ENCODE measurements around the gene LAMA2.
A peak's percentile ranks its signal among the peaks of the same experiment; 100 is the strongest.

LAMA2 gene

GRCh38 chr6:129270450-129270849 lies 387.5 kb downstream of the LAMA2 start:
- ATAC-seq = no peak
- no peak overlapping the region for H3K4me3 Mint-ChIP-seq

DNA sequence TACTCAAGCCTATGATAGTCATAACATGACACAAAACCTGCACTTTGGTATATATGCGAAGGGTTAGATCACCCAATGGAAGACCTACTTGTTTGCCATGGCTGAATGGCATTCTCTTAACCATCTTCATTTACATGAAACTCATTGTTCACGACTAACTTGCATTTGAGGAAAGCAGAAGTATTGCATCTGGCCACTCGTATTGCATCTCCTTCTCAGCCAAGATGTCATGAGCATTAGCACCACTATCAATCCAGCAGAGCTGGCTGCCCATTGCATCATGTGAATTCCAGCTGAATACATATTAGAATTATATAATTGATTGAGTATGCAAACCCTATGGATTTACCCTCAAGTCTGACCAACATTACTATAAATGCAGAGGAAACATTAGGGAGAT lies 390.2 kb downstream of the LAMA2 start:
- H3K4me1 Mint-ChIP-seq = no peaks in the 10 kb centered on the region
- H3K4me3 Mint-ChIP-seq = no peak overlapping the region
- ATAC-seq = no peak
- no peak overlapping the region for H3K27ac Mint-ChIP-seq
- DNase-seq (ENCODE audit: low spot score in 2 of 2) = no peak
- no peaks in the 10 kb centered on the region for H3K9me3 Mint-ChIP-seq
- H3K36me3 Mint-ChIP-seq = no peaks in the 10 kb centered on the region

More at GRCh38 chr6:129270450-129270849, 387.5 kb downstream of the LAMA2 start:
- H3K36me3 Mint-ChIP-seq = no peaks in the 10 kb centered on the region
- no peaks in the 10 kb centered on the region for H3K9me3 Mint-ChIP-seq
- no peak overlapping the region for H3K27ac Mint-ChIP-seq
- no peak for DNase-seq (ENCODE audit: low spot score in 2 of 2)
- no peaks in the 10 kb centered on the region for H3K4me1 Mint-ChIP-seq

DNA sequence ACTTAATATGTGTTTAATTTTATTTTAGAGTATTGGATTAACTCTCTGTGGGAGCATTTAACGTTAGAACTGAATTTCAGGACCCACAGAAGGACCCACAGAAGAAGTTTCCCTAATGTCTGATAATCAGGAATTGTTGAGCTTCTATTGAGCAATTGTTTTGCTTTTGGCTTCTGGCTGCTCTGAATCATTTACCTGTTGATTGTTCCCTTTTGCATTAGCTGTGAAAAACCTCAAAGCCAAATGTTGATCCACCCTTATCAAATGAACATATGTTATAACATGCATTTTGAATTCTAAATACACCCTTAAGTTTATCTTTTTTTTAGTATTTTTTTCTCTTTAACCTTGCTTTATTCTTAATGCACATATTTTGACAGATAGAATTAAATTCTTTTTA lies 393.5 kb downstream of the LAMA2 start:
- DNase-seq (ENCODE audit: low spot score in 2 of 2) (no peak), ATAC-seq (no peak)
- H3K9me3 Mint-ChIP-seq = no peaks in the 10 kb centered on the region
- H3K4me1 Mint-ChIP-seq = peaks cover 23% of the 10 kb centered on the region
- no peaks in the 10 kb centered on the region for H3K36me3 Mint-ChIP-seq
- H3K27ac Mint-ChIP-seq = no peak overlapping the region
- H3K4me3 Mint-ChIP-seq = no peak overlapping the region

DNA sequence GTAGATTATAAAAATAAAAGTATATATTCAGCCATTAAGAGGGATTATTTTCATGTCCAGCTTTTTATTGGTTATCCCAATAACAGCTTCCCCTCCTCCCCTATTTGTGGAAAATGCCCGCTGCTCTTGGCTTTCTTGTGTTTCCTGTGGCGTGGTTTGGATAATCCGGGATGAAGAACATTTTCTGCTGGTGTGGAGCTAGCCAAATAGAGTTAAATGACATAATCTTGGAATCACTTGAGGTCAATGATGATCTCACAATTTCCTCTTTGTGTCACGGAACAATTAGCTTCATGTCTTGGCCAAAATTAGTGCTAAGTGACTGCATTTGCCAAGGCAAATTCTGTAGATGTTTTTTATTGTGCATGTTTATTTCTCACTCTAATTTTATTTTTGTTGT lies 394.0 kb downstream of the LAMA2 start:
- no peak overlapping the region for H3K27ac Mint-ChIP-seq
- ATAC-seq (no peak), DNase-seq (ENCODE audit: low spot score in 2 of 2) (no peak)
- H3K4me1 Mint-ChIP-seq = peaks cover 28% of the 10 kb centered on the region
- H3K4me3 Mint-ChIP-seq = no peak overlapping the region
- H3K9me3 Mint-ChIP-seq = no peaks in the 10 kb centered on the region
- no peaks in the 10 kb centered on the region for H3K36me3 Mint-ChIP-seq

DNA sequence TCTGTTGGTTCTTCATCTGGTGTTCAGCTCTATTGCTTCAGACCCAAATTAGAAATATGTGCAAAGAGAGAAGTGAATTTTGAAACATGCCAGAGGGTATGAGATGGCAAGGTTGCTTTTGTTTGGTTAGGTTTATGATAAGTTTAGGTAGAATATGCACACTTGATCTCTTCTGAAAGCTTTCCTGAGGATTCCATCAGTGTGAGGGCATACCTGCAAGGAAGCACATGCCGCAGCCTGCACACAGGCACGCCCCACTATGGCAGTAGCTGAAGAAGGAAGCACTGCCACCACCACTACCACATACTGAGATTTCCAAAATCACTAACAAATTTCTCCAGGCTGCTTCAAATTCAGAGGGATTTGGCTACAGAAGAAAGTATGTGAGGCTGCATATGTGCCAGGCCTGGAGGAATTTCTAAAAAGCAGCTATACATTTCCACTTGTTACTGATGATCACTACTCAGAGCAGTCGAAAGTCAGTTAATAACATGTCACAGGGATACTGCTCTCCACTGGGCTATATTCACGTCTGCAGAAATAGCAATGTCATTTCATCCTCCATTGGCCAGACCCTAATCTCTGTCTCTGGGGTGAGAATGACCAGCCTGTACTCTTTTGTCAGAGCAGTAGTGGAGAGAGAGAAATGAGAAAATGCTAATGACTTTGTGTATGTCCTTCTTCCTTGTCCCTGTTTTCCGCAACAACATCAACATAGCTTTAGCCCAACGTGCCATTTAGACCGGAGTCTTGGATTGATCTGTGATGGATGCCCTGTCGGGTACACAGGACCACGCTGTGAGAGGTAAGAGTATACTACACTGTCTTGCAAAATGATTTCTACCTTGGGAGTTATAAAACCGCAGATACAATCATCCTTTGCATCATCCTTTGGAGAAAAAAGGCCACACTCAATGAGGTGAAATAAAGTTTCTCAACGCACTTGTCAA lies 396.7 kb downstream of the LAMA2 start:
- ATAC-seq = no peak
- H3K4me3 Mint-ChIP-seq = no peak overlapping the region

DNA sequence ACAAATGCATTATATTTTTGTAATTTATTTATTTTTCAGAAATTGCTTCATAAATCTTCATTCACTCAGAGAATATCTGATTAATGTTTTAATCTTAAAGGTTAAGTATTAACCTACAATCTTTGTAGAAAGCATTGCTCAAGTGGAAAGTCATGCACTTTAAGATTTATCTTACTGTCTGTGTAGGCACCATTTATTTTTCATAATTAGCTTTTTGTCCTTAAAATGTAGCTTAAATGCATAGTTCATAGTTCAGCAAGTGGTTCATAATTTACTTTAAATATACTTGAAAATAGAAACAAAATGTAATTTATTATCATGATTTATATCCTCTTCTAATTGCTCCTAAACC lies 397.3 kb downstream of the LAMA2 start:
- no peaks in the 10 kb centered on the region for H3K36me3 Mint-ChIP-seq
- ATAC-seq (no peak), DNase-seq (ENCODE audit: low spot score in 2 of 2) (no peak)
- peaks cover 49% of the 10 kb centered on the region for H3K4me1 Mint-ChIP-seq
- no peak overlapping the region for H3K27ac Mint-ChIP-seq
- H3K4me3 Mint-ChIP-seq = peak overlapping the region; percentile 52
- H3K9me3 Mint-ChIP-seq = no peaks in the 10 kb centered on the region

More for the DNA sequence above, 396.7 kb downstream of the LAMA2 start:
- H3K4me1 Mint-ChIP-seq = peaks cover 48% of the 10 kb centered on the region
- no peak for DNase-seq (ENCODE audit: low spot score in 2 of 2)
- H3K36me3 Mint-ChIP-seq = no peaks in the 10 kb centered on the region
- no peaks in the 10 kb centered on the region for H3K9me3 Mint-ChIP-seq
- no peak overlapping the region for H3K27ac Mint-ChIP-seq

GRCh38 chr6:129280749-129281148 lies 397.8 kb downstream of the LAMA2 start:
- no peaks in the 10 kb centered on the region for H3K9me3 Mint-ChIP-seq
- H3K4me3 Mint-ChIP-seq = peak overlapping the region; percentile 52
- peaks cover 49% of the 10 kb centered on the region for H3K4me1 Mint-ChIP-seq
- peak; percentile 96 for ATAC-seq
- DNase-seq (ENCODE audit: low spot score in 2 of 2) = peak; percentile 11 to 51
- no peaks in the 10 kb centered on the region for H3K36me3 Mint-ChIP-seq
- H3K27ac Mint-ChIP-seq = peak overlapping the region; percentile 36

GRCh38 chr6:129281168-129281796 lies 398.3 kb downstream of the LAMA2 start:
- DNase-seq (ENCODE audit: low spot score in 2 of 2) = no peak
- H3K4me1 Mint-ChIP-seq = peaks cover 49% of the 10 kb centered on the region
- H3K36me3 Mint-ChIP-seq = no peaks in the 10 kb centered on the region
- H3K9me3 Mint-ChIP-seq = no peaks in the 10 kb centered on the region
- H3K4me3 Mint-ChIP-seq = peak overlapping the region; percentile 52
- no peak for ATAC-seq
- peak overlapping the region; percentile 36 for H3K27ac Mint-ChIP-seq

DNA sequence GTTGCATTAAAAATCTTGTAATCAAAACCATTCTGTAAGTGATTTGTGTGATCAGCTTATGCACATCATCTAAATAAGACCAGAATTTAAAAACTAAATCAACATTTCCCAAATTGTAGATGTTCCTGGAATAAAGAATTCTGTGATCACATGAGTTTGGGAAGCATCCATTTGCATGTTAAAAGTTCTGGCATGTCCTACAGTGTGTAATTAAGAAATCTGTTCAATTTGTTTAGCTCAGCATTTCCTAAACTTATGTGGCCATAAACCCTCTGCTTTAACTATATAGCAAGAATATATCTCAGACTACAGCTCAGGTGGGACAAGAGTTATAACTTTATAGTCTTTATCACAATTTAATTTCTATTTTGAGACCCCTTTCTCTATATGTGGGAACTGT lies 399.1 kb downstream of the LAMA2 start:
- Mint-ChIP-seq H3K4me3 (no peak overlapping the region), H3K27ac (peak overlapping the region; percentile 48), H3K36me3 (no peaks in the 10 kb centered on the region), H3K4me1 (peaks cover 49% of the 10 kb centered on the region), H3K9me3 (no peaks in the 10 kb centered on the region)
- DNase-seq (ENCODE audit: low spot score in 2 of 2) = no peak
- no peak for ATAC-seq

- Mint-ChIP-seq H3K9me3 (no peaks in the 10 kb centered on the region), H3K4me1 (peaks cover 51% of the 10 kb centered on the region), H3K4me3 (peak overlapping the region; percentile 27), H3K36me3 (no peaks in the 10 kb centered on the region), H3K27ac (peak overlapping the region; percentile 48)
- ATAC-seq (no peak), DNase-seq (ENCODE audit: low spot score in 2 of 2) (no peak)
Measured at GRCh38 chr6:129284225-129284624, 401.3 kb downstream of the LAMA2 start.

DNA sequence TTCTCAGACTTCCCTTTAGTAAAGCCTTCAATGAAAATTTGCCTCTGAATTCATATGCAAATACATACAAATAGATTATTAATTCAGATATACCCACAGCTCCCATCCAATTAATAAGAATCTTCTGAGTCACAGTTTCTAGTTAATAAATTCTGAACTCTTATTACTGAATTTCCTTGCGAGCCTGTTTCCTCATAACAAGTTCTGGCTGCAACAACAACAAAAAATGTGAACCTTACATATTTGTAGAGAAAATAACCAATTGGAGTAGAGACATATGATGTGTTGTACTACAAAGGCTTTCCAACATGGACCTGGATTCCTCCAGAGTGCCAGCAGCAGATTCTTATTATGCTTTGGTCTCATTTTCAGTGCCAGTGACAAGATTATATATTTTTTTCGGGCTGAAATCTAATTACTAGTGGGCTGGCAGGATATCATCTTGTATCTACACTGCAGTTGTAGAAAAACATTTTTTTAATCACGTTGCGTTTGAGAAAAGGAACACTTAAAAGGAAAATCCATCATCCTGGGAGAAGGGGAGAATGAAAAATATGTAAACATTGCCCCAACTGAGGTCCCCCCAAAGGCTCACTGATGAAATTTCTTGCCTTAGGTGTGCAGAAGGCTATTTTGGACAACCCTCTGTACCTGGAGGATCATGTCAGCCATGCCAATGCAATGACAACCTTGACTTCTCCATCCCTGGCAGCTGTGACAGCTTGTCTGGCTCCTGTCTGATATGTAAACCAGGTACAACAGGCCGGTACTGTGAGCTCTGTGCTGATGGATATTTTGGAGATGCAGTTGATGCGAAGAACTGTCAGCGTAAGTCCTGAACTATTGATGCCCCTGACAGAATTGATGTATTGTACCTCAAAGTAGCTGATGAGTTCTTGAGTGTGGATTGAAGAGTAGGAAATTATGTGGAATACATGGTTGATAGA lies 404.6 kb downstream of the LAMA2 start:
- Mint-ChIP-seq H3K4me1 (peaks cover 24% of the 10 kb centered on the region), H3K9me3 (no peaks in the 10 kb centered on the region), H3K4me3 (no peak overlapping the region), H3K27ac (no peak overlapping the region), H3K36me3 (no peaks in the 10 kb centered on the region)
- DNase-seq (ENCODE audit: low spot score in 2 of 2) (no peak), ATAC-seq (no peak)

DNA sequence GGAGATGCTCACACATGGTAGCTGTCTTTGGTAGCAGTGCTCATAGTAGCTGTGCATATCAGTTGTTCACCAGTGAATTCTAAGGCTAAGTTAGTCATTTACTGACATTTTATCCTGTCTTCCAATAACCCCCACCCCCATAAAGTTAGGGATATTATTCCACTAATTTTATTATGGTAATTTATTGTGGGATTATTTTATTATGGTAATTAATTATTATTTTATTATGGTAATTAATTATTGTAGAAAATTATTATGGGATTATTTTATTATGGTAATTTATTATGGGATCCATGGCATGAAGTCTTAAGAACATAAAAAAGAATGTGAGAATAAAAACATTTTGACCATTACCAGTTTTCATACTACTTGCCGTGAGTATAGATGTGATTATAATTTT lies 406.5 kb downstream of the LAMA2 start:
- DNase-seq (ENCODE audit: low spot score in 2 of 2) = no peak
- Mint-ChIP-seq H3K36me3 (no peaks in the 10 kb centered on the region), H3K4me1 (peaks cover 9% of the 10 kb centered on the region), H3K27ac (no peak overlapping the region), H3K9me3 (no peaks in the 10 kb centered on the region), H3K4me3 (no peak overlapping the region)
- no peak for ATAC-seq

DNA sequence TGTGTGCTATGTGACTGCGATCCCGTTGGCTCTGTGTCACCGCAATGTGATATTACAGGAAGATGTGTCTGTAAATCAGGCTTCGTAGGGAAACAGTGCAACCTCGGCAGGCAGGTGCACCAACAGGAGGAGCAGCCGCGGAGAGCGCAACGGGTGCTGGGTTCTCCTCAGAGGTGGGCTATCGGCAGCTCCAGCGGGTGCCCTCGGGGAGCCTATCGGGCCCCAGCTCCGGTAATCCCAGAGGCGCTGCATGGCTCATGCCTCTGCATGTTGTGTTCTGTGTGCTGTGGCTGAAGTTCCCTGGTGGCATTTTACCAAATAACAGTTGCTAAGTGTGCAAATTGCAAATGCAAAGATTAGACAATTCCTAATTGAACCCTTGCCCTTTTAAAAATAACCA lies 409.9 kb downstream of the LAMA2 start:
- Mint-ChIP-seq H3K36me3 (no peaks in the 10 kb centered on the region), H3K9me3 (no peaks in the 10 kb centered on the region), H3K4me3 (no peak overlapping the region), H3K27ac (no peak overlapping the region), H3K4me1 (peaks cover 6% of the 10 kb centered on the region)
- no peak for ATAC-seq
- no peak for DNase-seq (ENCODE audit: low spot score in 2 of 2)

DNA sequence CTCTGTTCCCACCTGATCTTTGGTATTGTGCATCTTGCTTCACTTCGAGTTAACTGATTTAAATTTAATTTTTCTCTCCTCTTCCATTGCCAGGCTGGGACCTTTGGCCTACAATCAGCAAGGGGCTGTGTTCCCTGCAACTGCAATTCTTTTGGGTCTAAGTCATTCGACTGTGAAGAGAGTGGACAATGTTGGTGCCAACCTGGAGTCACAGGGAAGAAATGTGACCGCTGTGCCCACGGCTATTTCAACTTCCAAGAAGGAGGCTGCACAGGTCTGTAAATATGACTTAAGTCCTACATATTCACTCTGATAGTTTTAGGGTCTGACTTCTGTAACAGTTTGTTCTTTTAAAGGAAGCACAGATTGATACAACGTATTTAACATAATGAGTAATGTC lies 414.7 kb downstream of the LAMA2 start:
- peaks cover 5% of the 10 kb centered on the region for H3K9me3 Mint-ChIP-seq
- H3K36me3 Mint-ChIP-seq = no peaks in the 10 kb centered on the region
- H3K4me1 Mint-ChIP-seq = peaks cover 6% of the 10 kb centered on the region
- H3K4me3 Mint-ChIP-seq = no peak overlapping the region
- DNase-seq (ENCODE audit: low spot score in 2 of 2) (no peak), ATAC-seq (no peak)
- H3K27ac Mint-ChIP-seq = no peak overlapping the region

GRCh38 chr6:129302671-129303070 lies 419.7 kb downstream of the LAMA2 start:
- Mint-ChIP-seq H3K27ac (no peak overlapping the region), H3K9me3 (peaks cover 5% of the 10 kb centered on the region), H3K36me3 (no peaks in the 10 kb centered on the region), H3K4me3 (no peak overlapping the region), H3K4me1 (peaks cover 6% of the 10 kb centered on the region)
- no peak for DNase-seq (ENCODE audit: low spot score in 2 of 2)
- ATAC-seq = no peak

All from stimulated activated effector memory CD8-positive, alpha-beta T cell treated with anti-CD3 and anti-CD28 coated beads, Interleukin-12 subunit alpha, Interleukin-12 subunit beta, amount 100 ng/mL, for 72 hours (primary cell).